RWPE1 (cell line): ENCODE measurements around the gene RASA3.

Source experiments
- CTCF ChIA-PET: fragments of 350-600 bp; sonication (Branson Sonifier 250); formaldehyde crosslinking; extraction: SDS; loops from one replicate; lab custom pipeline; 2021; lab: Yijun Ruan, JAX
- POLR2A ChIA-PET: fragments of 400-600 bp; formaldehyde crosslinking; extraction: SDS; loops from one replicate; lab custom pipeline; 2020; ENCODE audit warnings: antibody characterized with exemption; ENCODE audit not compliant: low non-redundant PET; lab: Yijun Ruan, JAX
- DNase-seq: peaks from one replicate; pipeline ENCODE4 v3.0.0; 2012; ENCODE audit warnings: low spot score
- H3K27ac ChIP-seq: fragments of 450-650 bp; 2 replicates; pipeline ENCODE4 v1.5.1; 2017
- TF ChIP-seq, protein P1 (sequence below): fragments of 450-650 bp; conservative IDR thresholded peaks from 2 replicates; pipeline ENCODE4 v1.5.1; 2017; ENCODE audit warnings: low read depth, mild to moderate bottlenecking

The RASA3 gene

GRCh38 chr13:114073881-114074612, 58.4 kb downstream of the RASA3 start:
- CTCF ChIA-PET: interaction anchor here (0.7 kb wide), 1 partner anchor 150 kb away, joined by 4 read pairs; no protein-coding TSS in a partner anchor
- DNase-seq: no peak
- TF ChIP-seq, protein P1, sequence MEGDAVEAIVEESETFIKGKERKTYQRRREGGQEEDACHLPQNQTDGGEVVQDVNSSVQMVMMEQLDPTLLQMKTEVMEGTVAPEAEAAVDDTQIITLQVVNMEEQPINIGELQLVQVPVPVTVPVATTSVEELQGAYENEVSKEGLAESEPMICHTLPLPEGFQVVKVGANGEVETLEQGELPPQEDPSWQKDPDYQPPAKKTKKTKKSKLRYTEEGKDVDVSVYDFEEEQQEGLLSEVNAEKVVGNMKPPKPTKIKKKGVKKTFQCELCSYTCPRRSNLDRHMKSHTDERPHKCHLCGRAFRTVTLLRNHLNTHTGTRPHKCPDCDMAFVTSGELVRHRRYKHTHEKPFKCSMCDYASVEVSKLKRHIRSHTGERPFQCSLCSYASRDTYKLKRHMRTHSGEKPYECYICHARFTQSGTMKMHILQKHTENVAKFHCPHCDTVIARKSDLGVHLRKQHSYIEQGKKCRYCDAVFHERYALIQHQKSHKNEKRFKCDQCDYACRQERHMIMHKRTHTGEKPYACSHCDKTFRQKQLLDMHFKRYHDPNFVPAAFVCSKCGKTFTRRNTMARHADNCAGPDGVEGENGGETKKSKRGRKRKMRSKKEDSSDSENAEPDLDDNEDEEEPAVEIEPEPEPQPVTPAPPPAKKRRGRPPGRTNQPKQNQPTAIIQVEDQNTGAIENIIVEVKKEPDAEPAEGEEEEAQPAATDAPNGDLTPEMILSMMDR: no peak
- H3K27ac ChIP-seq: peak overlapping the region; percentile 9
- POLR2A ChIA-PET: no interaction called here

- H3K27ac ChIP-seq: peak overlapping the region; percentile 48; the same call in 1 of the 2 replicates
- no peak for DNase-seq
- ChIA-PET CTCF (no interaction called here), POLR2A (no interaction called here)
- TF ChIP-seq, protein P1: no peak
These were observed 60.0 kb downstream of the RASA3 start for GRCh38 chr13:114072421-114072820.

DNA sequence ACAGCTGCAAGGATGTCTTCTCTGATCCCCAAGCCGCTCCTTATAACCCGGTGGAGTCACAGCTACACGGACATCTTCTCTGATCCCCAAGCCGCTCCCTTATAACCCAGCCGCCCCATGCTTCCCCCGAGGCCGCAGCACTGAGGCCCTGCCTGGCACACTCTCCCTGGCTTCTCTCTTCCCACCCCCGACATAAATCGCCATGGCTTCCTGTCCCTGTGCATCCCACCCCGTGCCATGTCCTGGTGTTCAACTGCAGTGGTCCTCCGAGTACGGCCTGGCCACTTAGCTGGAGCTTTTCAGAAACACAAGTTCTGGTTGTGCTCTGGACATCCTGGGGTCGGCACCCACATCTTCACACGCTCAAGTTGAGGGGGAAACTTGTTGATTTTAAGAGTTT, 60.4 kb downstream of the RASA3 start:
- CTCF ChIA-PET: no interaction called here
- POLR2A ChIA-PET: no interaction called here
- TF ChIP-seq, protein P1: no peak
- peak overlapping the region; percentile 48; the same call in 1 of the 2 replicates for H3K27ac ChIP-seq
- no peak for DNase-seq

DNA sequence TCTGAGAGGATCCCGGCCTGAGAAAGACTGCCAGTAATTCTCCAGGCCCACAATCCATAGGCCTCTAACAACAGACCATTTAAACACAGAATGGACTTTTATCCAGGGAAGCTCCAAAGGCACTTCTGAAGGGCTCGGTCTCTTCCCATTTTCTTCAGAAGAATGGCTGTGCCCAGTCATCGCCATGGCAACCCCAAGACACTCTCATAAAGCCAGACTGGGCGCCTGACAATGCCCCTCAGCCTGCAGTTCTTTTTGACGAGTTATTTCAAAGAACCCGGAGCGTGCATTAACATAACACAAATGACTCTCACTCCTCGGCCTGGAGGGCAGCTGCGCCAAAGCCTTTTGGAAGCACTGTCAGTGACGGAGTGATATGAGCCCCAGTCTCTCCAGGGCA, 61.0 kb downstream of the RASA3 start:
- DNase-seq: no peak
- ChIA-PET CTCF (no interaction called here), POLR2A (no interaction called here)
- peak overlapping the region; percentile 48 for H3K27ac ChIP-seq
- TF ChIP-seq, protein P1: no peak

DNA sequence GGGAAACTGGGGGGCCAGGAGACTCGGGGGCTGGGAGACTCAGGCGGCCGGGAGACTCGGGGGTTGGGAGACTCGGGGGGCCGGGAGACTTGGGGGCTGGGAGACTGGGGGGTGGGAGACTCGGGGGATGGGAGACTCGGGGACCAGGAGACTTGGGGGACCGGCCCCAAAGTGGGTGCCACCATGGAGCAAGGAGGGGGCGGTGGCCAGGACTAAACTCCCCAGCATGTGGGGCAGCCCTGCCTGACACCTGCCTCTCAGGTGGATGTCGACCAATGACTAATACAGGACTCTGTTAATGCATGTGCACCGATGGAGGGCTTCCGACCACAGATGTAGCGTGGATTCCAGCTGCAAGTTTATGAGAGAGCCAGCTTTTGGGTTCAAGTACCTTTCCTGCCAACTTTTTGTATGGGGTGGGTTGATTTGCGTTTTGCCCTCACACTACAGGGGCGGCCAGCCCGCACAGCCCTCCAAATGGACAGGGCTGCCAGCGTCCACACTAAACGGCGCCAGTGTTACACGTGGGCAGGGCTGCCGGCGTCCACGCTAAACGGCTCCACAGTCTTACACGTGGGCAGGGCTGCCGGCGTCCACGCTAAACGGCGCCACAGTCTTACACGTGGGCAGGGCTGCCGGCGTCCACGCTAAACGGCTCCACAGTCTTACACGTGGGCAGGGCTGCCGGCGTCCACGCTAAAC, 62.2 kb downstream of the RASA3 start:
- ChIA-PET POLR2A (no interaction called here), CTCF (no interaction called here)
- no peak overlapping the region for H3K27ac ChIP-seq
- DNase-seq: no peak
- TF ChIP-seq, protein P1: no peak

DNA sequence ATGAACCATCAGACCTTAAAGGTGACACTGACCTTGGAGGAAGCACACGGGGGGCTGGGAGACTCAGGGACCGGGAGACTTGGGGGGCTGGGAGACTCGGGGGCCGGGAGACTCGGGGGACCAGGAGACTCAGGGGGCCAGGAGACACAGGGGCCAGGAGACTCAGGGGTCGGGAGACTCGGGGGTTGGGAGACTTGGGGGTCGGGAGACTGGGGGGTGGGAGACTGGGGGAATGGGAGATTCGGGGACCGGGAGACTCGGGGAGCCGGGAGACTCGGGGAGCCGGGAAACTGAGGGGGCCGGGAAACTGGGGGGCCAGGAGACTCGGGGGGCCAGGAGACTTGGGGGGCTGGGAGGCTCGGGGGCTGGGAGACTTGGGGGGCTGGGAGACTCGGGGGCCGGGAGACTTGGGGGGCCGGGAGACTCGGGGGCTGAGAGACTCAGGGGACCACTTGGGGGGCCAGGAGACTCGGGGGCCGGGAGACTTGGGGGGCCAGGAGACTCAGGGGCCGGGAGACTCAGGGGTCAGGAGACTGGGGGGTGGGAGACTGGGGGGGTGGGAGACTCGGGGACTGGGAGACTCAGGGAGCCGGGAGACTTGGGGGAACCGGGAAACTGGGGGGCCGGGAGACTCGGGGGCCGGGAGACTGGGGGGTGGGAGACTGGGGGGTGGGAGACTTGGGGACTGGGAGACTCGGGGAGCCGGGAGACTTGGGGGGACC, 62.9 kb downstream of the RASA3 start:
- no peak for DNase-seq
- POLR2A ChIA-PET: no interaction called here
- TF ChIP-seq, protein P1: no peak
- CTCF ChIA-PET: no interaction called here
- peak overlapping the region; percentile 100 for H3K27ac ChIP-seq
